ENCODE measurements around the gene RPL38.

The RPL38 gene

GRCh38 chr17:74251569-74251968, 48.1 kb downstream of the RPL38 start:
- H3K9me3 ChIP-seq (ENCODE audit: control insufficient read depth in 5 of 5, low read length in 5 of 5), result no peaks in the 10 kb centered on the region
- no peak overlapping the region for H3K9ac ChIP-seq (ENCODE audit: low read length in 5 of 5)
- H3K36me3 ChIP-seq (ENCODE audit: control insufficient read depth in 5 of 5, insufficient read depth in 5 of 5, low read length in 5 of 5), result peaks cover 0 to 46% (median 6%) of the 10 kb centered on the region in 5 donors
- no peak overlapping the region for H3K27ac ChIP-seq (ENCODE audit: low read depth, low read length)
- no peaks in the 10 kb centered on the region for H3K4me1 ChIP-seq (ENCODE audit: control insufficient read depth in 5 of 5, insufficient read depth in 5 of 5, low read length in 5 of 5)
- H3K4me3 ChIP-seq (ENCODE audit: low read depth in 1 of 5, low read length in 5 of 5), result no peak overlapping the region
- no peaks in the 10 kb centered on the region for H3K27me3 ChIP-seq (ENCODE audit: control insufficient read depth in 5 of 5, insufficient read depth in 4 of 5, low read length in 5 of 5)

GRCh38 chr17:74252211-74252610, 48.7 kb downstream of the RPL38 start:
- Histone ChIP-seq H3K4me1 (ENCODE audit: control insufficient read depth in 5 of 5, insufficient read depth in 5 of 5, low read length in 5 of 5) (no peaks in the 10 kb centered on the region), H3K36me3 (ENCODE audit: control insufficient read depth in 5 of 5, insufficient read depth in 5 of 5, low read length in 5 of 5) (peaks cover 0 to 50% (median 9%) of the 10 kb centered on the region in 5 donors), H3K9me3 (ENCODE audit: control insufficient read depth in 5 of 5, low read length in 5 of 5) (no peaks in the 10 kb centered on the region), H3K9ac (ENCODE audit: low read length in 5 of 5) (no peak overlapping the region), H3K27ac (ENCODE audit: low read depth, low read length) (no peak overlapping the region), H3K27me3 (ENCODE audit: control insufficient read depth in 5 of 5, insufficient read depth in 4 of 5, low read length in 5 of 5) (no peaks in the 10 kb centered on the region), H3K4me3 (ENCODE audit: low read depth in 1 of 5, low read length in 5 of 5) (no peak overlapping the region)

GRCh38 chr17:74253036-74253435, 49.6 kb downstream of the RPL38 start:
- H3K4me3 ChIP-seq (ENCODE audit: low read depth in 1 of 5, low read length in 5 of 5), result no peak overlapping the region
- H3K27ac ChIP-seq (ENCODE audit: low read depth, low read length), result no peak overlapping the region
- H3K9me3 ChIP-seq (ENCODE audit: control insufficient read depth in 5 of 5, low read length in 5 of 5), result no peaks in the 10 kb centered on the region
- peaks cover 0 to 52% (median 10%) of the 10 kb centered on the region in 5 donors for H3K36me3 ChIP-seq (ENCODE audit: control insufficient read depth in 5 of 5, insufficient read depth in 5 of 5, low read length in 5 of 5)
- no peak overlapping the region for H3K9ac ChIP-seq (ENCODE audit: low read length in 5 of 5)
- no peaks in the 10 kb centered on the region for H3K4me1 ChIP-seq (ENCODE audit: control insufficient read depth in 5 of 5, insufficient read depth in 5 of 5, low read length in 5 of 5)
- H3K27me3 ChIP-seq (ENCODE audit: control insufficient read depth in 5 of 5, insufficient read depth in 4 of 5, low read length in 5 of 5), result no peaks in the 10 kb centered on the region

- no peaks in the 10 kb centered on the region for H3K4me1 ChIP-seq (ENCODE audit: control insufficient read depth in 5 of 5, insufficient read depth in 5 of 5, low read length in 5 of 5)
- H3K27me3 ChIP-seq (ENCODE audit: control insufficient read depth in 5 of 5, insufficient read depth in 4 of 5, low read length in 5 of 5), result no peaks in the 10 kb centered on the region
- H3K4me3 ChIP-seq (ENCODE audit: low read depth in 1 of 5, low read length in 5 of 5), result no peak overlapping the region
- H3K9ac ChIP-seq (ENCODE audit: low read length in 5 of 5), result no peak overlapping the region
- H3K9me3 ChIP-seq (ENCODE audit: control insufficient read depth in 5 of 5, low read length in 5 of 5), result no peaks in the 10 kb centered on the region
- H3K36me3 ChIP-seq (ENCODE audit: control insufficient read depth in 5 of 5, insufficient read depth in 5 of 5, low read length in 5 of 5), result peaks cover 0 to 50% (median 9%) of the 10 kb centered on the region in 5 donors
- H3K27ac ChIP-seq (ENCODE audit: low read depth, low read length), result no peak overlapping the region
Measured at GRCh38 chr17:74257311-74257710, 53.8 kb downstream of the RPL38 start.

GRCh38 chr17:74259667-74260524, 56.4 kb downstream of the RPL38 start:
- H3K4me3 ChIP-seq (ENCODE audit: low read depth in 1 of 5, low read length in 5 of 5), result no peak overlapping the region
- H3K9me3 ChIP-seq (ENCODE audit: control insufficient read depth in 5 of 5, low read length in 5 of 5), result no peaks in the 10 kb centered on the region
- no peak overlapping the region for H3K9ac ChIP-seq (ENCODE audit: low read length in 5 of 5)
- no peaks in the 10 kb centered on the region for H3K4me1 ChIP-seq (ENCODE audit: control insufficient read depth in 5 of 5, insufficient read depth in 5 of 5, low read length in 5 of 5)
- H3K27me3 ChIP-seq (ENCODE audit: control insufficient read depth in 5 of 5, insufficient read depth in 4 of 5, low read length in 5 of 5), result no peaks in the 10 kb centered on the region
- H3K27ac ChIP-seq (ENCODE audit: low read depth, low read length), result no peak overlapping the region
- peaks cover 0 to 30% (median 2%) of the 10 kb centered on the region in 5 donors for H3K36me3 ChIP-seq (ENCODE audit: control insufficient read depth in 5 of 5, insufficient read depth in 5 of 5, low read length in 5 of 5)
